Cardiac ventricle fibroblast (primary cell): ENCODE data around the gene DRAXIN. TPM values are rescaled to one million over a fixed set of nuclear protein-coding genes. Genes with fewer than 3 reads are reported as not detected.

Experiments used
- total RNA-seq: library from RNA; depleted of rRNA; stranded (reverse); fragments of >200 nt; gene quantifications from 2 replicates; pipeline ENCODE4 v1.2.3, GENCODE V29; 2015

The DRAXIN gene, protein sequence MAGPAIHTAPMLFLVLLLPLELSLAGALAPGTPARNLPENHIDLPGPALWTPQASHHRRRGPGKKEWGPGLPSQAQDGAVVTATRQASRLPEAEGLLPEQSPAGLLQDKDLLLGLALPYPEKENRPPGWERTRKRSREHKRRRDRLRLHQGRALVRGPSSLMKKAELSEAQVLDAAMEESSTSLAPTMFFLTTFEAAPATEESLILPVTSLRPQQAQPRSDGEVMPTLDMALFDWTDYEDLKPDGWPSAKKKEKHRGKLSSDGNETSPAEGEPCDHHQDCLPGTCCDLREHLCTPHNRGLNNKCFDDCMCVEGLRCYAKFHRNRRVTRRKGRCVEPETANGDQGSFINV
- total RNA-seq: 0.10 TPM in 1 of 2 replicates, not detected in the other

DNA sequence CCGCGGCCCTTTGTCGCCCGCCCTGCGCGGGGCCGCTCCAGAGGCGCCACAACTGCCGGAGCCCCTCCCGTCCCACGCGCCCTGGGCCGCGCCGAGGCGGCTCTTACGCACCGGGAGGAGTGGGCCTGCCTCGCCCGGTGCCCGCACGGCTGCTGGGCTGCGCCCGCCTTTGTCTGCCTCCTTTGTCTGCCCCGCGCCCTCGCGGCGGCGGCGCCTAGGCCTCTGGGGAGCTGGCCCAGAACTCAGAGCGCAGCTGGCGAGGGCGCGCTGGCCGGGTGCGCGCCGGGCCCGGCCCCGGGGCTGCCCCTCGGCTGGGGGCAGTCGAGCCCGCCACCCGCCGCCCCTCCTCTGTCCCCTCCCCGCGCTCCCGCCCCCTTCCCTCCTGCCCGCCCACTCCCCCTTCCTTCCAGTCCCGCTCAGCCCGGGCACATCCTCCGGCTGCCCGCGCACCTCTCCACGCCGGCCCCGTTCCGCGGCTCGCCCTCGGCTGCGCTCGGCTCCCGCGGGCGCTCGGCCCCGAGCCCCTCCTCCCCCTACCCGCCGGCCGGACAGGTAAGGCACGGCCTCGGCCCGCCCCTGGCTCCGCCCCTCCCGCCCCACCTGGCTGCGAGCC is at the start of gene DRAXIN:
DRAXIN (plus strand) TSS at position 409 of the 613 bp plus-strand sequence. CDS start 14,549 bp downstream, outside the sequence.

DNA sequence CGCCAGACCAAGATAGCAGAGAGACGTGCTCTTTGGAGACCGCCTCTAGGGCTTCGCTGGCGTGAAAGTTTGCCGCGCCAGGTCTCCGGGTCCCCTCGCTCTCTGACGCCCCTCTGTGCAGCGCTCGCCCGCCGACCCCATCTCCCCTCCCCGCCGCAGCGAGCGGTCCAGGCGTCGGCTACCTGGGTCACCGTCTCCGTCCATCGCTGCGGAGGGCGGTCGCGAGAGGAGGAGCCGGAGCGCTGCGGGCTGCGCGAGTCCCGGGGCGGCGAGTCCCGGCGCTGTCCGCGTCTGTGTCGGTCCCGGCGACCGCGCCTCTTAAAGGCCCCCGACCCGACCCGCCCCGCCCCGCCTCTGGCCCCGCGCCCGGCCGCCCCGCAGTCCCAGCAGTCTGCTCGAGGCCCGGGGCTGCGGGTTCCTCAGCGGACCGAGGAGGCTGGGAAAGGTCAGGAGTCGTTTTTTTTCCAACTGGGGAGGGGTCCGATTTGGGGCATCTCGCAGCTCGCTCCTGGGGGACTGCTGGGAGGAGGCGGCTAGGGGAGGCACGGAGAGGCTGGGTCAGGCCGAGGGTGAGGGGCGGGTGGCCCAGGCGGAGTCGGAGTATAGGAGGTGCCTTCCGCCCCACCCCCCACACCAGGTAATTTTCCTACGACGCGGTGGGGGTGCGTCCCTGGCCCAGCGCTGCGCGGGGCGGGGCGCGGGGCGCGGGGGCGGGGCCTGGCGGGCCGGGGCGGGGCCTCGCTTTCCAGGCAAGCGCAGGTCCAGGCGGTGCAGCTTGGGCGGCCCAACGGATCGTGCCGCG is 37.2 kb upstream of the DRAXIN start, which contains the start of the genes FBXO2 and FBXO44:
FBXO2 (minus strand) TSS at position 293 of the 802 bp plus-strand sequence; CDS start at position 204, 89 bp downstream.
FBXO44 (plus strand) TSS at position 741 of the 802 bp plus-strand sequence. CDS start 959 bp downstream, outside the sequence.

GRCh38 chr1:11681071-11681771 is 10.3 kb upstream of the DRAXIN start, which contains the start of gene MAD2L2:
Gene MAD2L2 (minus strand): TSS chr1:11681148. CDS start chr1:11680601, 547 bp downstream.

GRCh38 chr1:11735854-11736745 is 44.6 kb downstream of the DRAXIN start, which contains the start of gene AGTRAP:
Gene AGTRAP (plus strand): TSS chr1:11736136. CDS start chr1:11736209, 73 bp downstream.

GRCh38 chr1:11761988-11762406 is 70.5 kb downstream of the DRAXIN start, which contains the start of gene C1orf167:
Gene C1orf167 (plus strand): TSS chr1:11762193. CDS start chr1:11764401, 2,208 bp downstream.

Other genes with a start within 250 kb of the DRAXIN start
- 0.05 and 0.12 TPM in 2 replicates for gene DISP3, start 212.6 kb upstream of the DRAXIN start, total RNA-seq
- 0.68 and 0.87 TPM in 2 replicates for gene FBXO2, start 37.3 kb upstream of the DRAXIN start, total RNA-seq
- gene FBXO44, start 36.8 kb upstream of the DRAXIN start, total RNA-seq: 12.2 and 13.4 TPM in 2 replicates
- gene FBXO6, start 27.5 kb upstream of the DRAXIN start, total RNA-seq: 4.0 and 4.2 TPM in 2 replicates
- gene MAD2L2, start 10.6 kb upstream of the DRAXIN start, total RNA-seq: 22.8 and 30.4 TPM in 2 replicates
- gene AGTRAP, start 44.4 kb downstream of the DRAXIN start, total RNA-seq: 32.4 and 37.2 TPM in 2 replicates
- gene C1orf167, start 70.5 kb downstream of the DRAXIN start, total RNA-seq: 0.24 TPM in 1 of 2 replicates, not detected in the other
- 19.4 and 25.1 TPM in 2 replicates for gene MTHFR, start 114.3 kb downstream of the DRAXIN start, total RNA-seq
- 6.9 and 7.6 TPM in 2 replicates for gene CLCN6, start 114.5 kb downstream of the DRAXIN start, total RNA-seq
- gene NPPA, start 156.1 kb downstream of the DRAXIN start, total RNA-seq: not detected in 2 replicates
- gene NPPB, start 167.2 kb downstream of the DRAXIN start, total RNA-seq: not detected in 2 replicates
- gene KIAA2013, start 234.7 kb downstream of the DRAXIN start, total RNA-seq: 68.2 and 85.4 TPM in 2 replicates
- gene PLOD1, start 243.0 kb downstream of the DRAXIN start, total RNA-seq: 354 and 469 TPM in 2 replicates